Ovary (tissue), 9 donors: ENCODE results near the gene ATP5ME. TPM values are rescaled to one million over a fixed set of nuclear protein-coding genes. Genes with fewer than 3 reads are reported as not detected.

Source experiments
- DNase-seq, 5 donors: peaks; one replicate each; pipeline ENCODE4 v3.0.0-alpha.2; 2019 to 2020
- H3K27ac ChIP-seq, 2 donors: fragments of 200-600 bp; one replicate each; pipeline versions ENCODE4 v1.5.1 to v1.8.0; 2019 to 2022
- H3K27me3 ChIP-seq: fragments of 200-600 bp; one replicate; pipeline ENCODE4 v1.8.0; 2022
- H3K36me3 ChIP-seq: fragments of 200-600 bp; sonication (generic); one replicate; pipeline ENCODE4 v1.5.1; 2019
- H3K4me1 ChIP-seq: one replicate; pipeline ENCODE4 v1.8.1; 2013; ENCODE audit warnings: mild to moderate bottlenecking, moderate library complexity; ENCODE audit not compliant: insufficient read depth
- H3K4me3 ChIP-seq: fragments of 200-600 bp; sonication (generic); one replicate; pipeline ENCODE4 v1.5.1; 2017
- H3K9me3 ChIP-seq, 2 donors: fragments of 200-600 bp in 1 of 2; sonication (generic) in 1 of 2; one replicate each; pipeline versions ENCODE4 v1.5.1 to v1.8.1; 2013 to 2019; ENCODE audit warnings: mild to moderate bottlenecking in 1 of 2, moderate library complexity in 1 of 2
- EP300 ChIP-seq: sonication (generic); formaldehyde crosslinking; IDR thresholded peaks from one replicate; pipeline ENCODE4 v1.6.1; 2017; ENCODE audit warnings: antibody characterized with exemption
- POLR2A ChIP-seq: fragments of 450-650 bp; IDR thresholded peaks from one replicate; pipeline ENCODE4 v1.6.1; 2017; ENCODE audit warnings: antibody characterized with exemption, mild to moderate bottlenecking, moderate library complexity
- WGBS, 3 donors: extraction: QIAGEN DNeasy Blood & Tissue Kit in 1 of 3; methylation state at CpG; one replicate each; pipeline versions ENCODE4 v1.1.5 to v1.1.7; 2013 to 2017; 5-methylcytosine and 5-hydroxymethylcytosine counted together
- intact Hi-C, 4 donors: fragments of 100-400 bp; cut with DNase I; formaldehyde crosslinking; loops; one replicate each; pipeline versions ENCODE4 v1.11.0 to v1.15.1; 2022 to 2023
- polyA plus RNA-seq, 2 donors: library from polyadenylated mRNA; stranded (reverse); fragments of 200-250 nt in 1 of 2; fragments of 350-450 nt in 1 of 2; fragmentation: Illumina TruSeq in 1 of 2; extraction: RNeasy Lipid Tissue Mini Kit (QIAGEN cat#74804) in 1 of 2; gene quantifications; one replicate each; pipeline ENCODE4 v1.2.3, GENCODE V29; 2013 to 2014
- total RNA-seq, 7 donors: library from RNA; depleted of rRNA in 2 of 7; stranded (reverse); fragments of >200 nt in 2 of 7; fragmentation: NEBNext Ultra II Directional in 3 of 7; extraction: Animal tissue kit (Norgen Biotek cat#: 25700) in 3 of 7; gene quantifications; one replicate each; pipeline versions ENCODE4 v1.1.0 to v1.2.4, GENCODE V29; 2016 to 2023
- TF ChIP-seq, protein P1 (sequence below), 3 donors: fragments of 450-650 bp in 2 of 3; fragments of 200-600 bp in 1 of 3; IDR thresholded peaks; one replicate each; pipeline versions ENCODE4 v1.5.1 to v1.8.0; 2016 to 2022; ENCODE audit warnings: antibody characterized with exemption in 3 of 3, mild to moderate bottlenecking in 1 of 3
- donor health status: DM: no; HTN: no; CAD: no; lungs with moderate emphysema.
- donor health status: DM: no; HTN: no; CAD: no.
- donor health status: Bipolar disorder and iron deficiency.
- donor health status: DM: yes; HTN: yes; CAD: no.
- donor health status: DM: no; HTN: no; CAD: no.
- donor health status: DM: yes; HTN: yes; CAD: no.

Gene ATP5ME
- total and polyA plus RNA-seq, 9 donors = 180 to 359 (median 207) TPM

DNA sequence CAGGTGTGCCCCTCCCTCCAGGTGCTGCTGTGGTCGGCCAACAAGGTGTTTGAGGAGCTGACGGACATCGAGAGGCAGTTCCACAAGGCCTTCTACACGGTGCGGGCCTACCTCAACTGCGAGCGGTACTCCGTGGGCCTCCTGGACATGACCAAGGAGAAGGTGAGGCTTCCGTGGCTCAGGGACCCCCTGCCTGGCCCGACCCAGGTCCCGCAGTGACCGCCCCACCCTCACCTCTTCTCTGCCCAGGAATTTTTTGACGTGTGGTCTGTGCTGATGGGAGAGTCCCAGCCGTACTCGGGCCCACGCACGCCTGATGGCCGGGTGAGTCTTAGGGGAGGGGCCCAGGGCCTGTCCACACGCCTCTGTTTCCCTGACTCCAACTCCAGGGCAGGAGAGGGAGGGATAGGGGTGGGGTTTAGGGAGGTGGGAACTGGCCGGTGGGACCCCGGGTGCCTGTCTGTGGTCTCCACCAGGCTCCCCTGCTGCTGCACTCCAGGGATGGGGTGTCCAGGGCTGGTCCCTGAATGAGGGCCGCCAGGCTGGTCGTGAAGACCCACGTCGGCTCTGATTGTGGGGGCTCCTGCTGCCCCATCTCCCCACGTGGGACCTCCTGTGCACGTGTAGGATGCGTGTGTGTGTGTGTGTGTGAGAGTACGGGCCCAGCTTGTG lies 20.1 kb downstream of the ATP5ME start:
- no peaks in the 10 kb centered on the region for H3K4me1 ChIP-seq
- no peaks in the 10 kb centered on the region for H3K36me3 ChIP-seq
- intact Hi-C loops = no loop called here
- H3K9me3 ChIP-seq = no peaks in the 10 kb centered on the region
- TF ChIP-seq POLR2A (no peak), EP300 (no peak)
- TF ChIP-seq, protein P1, sequence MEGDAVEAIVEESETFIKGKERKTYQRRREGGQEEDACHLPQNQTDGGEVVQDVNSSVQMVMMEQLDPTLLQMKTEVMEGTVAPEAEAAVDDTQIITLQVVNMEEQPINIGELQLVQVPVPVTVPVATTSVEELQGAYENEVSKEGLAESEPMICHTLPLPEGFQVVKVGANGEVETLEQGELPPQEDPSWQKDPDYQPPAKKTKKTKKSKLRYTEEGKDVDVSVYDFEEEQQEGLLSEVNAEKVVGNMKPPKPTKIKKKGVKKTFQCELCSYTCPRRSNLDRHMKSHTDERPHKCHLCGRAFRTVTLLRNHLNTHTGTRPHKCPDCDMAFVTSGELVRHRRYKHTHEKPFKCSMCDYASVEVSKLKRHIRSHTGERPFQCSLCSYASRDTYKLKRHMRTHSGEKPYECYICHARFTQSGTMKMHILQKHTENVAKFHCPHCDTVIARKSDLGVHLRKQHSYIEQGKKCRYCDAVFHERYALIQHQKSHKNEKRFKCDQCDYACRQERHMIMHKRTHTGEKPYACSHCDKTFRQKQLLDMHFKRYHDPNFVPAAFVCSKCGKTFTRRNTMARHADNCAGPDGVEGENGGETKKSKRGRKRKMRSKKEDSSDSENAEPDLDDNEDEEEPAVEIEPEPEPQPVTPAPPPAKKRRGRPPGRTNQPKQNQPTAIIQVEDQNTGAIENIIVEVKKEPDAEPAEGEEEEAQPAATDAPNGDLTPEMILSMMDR (IDR thresholded peaks at IDR 0.05) = no peak
- H3K27ac ChIP-seq = no peak overlapping the region
- no peak for DNase-seq
- no peaks in the 10 kb centered on the region for H3K27me3 ChIP-seq
- 77 to 84% (median 84%) methylated on average over 28 to 29 of the region's 29 CpGs for WGBS, 3 donors
- H3K4me3 ChIP-seq = no peak overlapping the region

DNA sequence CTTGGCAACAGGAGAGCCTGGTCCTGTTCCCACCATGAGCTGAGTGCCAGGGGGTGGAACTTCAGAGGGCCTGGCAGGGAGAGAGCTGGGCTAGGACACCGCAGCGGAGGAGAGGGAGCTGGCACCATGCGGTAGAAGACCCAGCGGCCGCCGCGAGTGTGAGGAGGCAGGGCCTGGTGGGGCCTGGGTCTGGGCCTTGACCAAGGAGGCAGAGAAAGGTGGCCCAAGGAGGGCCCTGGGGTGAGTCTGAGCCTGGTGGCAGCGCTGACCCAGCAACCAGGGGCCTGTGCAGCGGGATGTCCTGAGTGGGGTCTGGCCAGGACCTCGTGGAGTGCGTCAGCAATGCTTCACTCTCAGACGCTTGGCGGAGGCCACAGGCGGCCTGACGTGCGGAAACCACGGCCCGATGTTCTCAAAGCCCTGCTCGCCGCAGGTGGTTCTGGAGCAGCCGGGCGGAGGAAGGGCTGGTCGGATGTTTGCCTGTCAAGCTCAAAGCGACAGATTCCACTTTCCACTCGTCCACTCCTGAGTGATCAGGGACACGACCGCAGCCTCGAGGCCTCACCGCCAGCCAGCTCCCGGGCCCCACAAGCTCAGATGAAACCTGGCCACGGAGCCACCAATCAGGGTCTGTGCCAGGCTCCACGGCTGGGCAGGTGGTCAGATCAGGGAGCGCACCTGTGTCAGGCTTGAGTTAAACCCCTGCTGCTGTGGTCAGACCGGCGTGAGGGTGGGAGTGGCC lies 20.8 kb downstream of the ATP5ME start:
- no peak overlapping the region for H3K4me3 ChIP-seq
- H3K4me1 ChIP-seq = no peaks in the 10 kb centered on the region
- TF ChIP-seq POLR2A (no peak), EP300 (no peak)
- TF ChIP-seq, protein P1 (IDR thresholded peaks at IDR 0.05) = no peak
- H3K27ac ChIP-seq = no peak overlapping the region
- no peak for DNase-seq
- intact Hi-C loops = no loop called here
- no peaks in the 10 kb centered on the region for H3K36me3 ChIP-seq
- H3K9me3 ChIP-seq = no peaks in the 10 kb centered on the region
- 86 to 91% (median 89%) methylated on average over 34 to 35 of the region's 35 CpGs for WGBS, 3 donors
- H3K27me3 ChIP-seq = no peaks in the 10 kb centered on the region

DNA sequence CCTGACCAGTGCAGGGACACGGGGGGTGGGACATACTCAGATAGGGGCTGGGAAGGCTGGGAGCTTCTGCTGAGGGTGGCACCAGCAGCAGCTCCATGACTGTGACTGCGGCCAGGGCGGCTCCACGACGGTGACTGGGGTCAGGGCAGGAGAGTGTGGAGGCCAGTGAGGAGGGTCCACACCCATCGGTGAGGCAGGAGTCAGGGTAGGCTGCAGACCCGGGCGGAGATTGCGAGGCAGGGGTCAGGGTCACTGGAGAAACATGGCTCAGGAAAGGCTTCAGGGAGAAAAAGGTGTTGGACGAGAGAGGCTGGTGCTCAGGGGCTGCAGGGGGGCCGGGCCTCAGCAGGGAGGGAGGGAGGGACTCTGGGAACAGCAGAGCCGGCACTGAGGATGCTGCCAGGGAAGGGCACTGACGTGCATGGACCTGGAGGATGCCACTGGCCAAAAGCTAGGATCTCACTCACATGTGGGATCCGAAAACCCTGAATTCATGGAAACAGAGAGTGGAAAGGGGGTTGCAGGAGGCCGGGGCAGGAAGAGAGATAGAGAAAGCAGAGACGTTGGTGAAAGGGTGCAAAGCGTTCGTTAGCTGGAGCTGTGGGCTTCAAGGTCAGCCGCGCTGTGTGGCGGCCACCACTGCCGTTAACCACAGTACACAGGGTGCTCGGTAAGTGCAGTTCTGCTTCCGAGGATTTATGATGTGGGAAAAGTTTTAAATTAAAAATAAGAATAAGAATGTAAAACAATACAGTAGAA lies 22.0 kb downstream of the ATP5ME start:
- TF ChIP-seq POLR2A (no peak), EP300 (no peak)
- TF ChIP-seq, protein P1 (IDR thresholded peaks at IDR 0.05) = no peak
- 19 to 32% (median 30%) methylated on average over 24 of the region's 24 CpGs for WGBS, 3 donors
- no peaks in the 10 kb centered on the region for H3K9me3 ChIP-seq
- no peaks in the 10 kb centered on the region for H3K36me3 ChIP-seq
- no peak overlapping the region for H3K27ac ChIP-seq
- no peak for DNase-seq
- H3K4me1 ChIP-seq = no peaks in the 10 kb centered on the region
- intact Hi-C loops = no loop called here
- no peak overlapping the region for H3K4me3 ChIP-seq
- no peaks in the 10 kb centered on the region for H3K27me3 ChIP-seq

DNA sequence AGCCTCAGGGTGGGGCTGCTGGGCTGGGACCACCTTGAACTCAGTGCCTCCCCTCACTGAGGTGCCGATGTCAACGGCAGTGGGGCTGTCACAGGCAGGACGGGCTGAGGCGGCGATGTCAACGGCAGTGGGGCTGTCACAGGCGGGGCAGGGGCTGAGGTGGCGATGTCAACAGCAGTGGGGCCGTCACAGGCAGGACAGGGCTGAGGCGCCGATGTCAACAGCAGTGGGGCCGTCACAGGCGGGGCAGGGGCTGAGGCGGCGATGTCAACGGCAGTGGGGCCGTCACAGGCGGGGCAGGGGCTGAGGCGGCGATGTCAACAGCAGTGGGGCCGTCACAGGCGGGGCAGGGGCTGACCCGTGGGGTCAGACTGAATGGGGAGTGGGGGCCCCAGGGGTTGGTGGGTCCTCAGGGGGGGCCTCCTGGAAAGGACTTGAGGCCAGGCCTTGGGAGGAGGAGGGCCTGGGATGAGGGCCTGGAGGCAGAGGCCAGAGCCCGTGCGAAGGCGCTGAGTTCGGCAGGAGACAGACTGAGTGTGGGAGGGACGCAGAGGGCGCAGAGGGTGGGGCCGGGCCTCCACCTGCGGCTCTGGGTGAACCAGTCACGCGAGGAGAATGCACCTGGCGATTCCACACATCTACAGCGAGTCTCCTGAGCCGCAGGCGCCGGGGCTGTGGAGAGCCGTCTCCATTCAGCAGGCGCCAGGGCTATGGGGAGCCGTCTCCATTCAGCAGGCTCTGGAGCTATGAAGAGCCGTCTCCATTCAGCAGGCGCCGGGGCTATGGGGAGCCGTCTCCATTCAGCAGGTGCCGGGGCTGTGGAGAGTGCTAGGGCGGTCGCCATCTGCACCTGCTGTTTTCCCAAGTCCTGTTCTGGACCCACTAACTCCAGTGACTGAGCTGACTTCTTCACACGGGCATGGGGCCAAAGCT lies 22.9 kb downstream of the ATP5ME start:
- TF ChIP-seq EP300 = no peak
- TF ChIP-seq, protein P1 (IDR thresholded peaks at IDR 0.05) = no peak
- TF ChIP-seq POLR2A = no peak
- WGBS, 3 donors = 19 to 49% (median 30%) methylated on average over 37 to 49 of the region's 49 CpGs
- Histone ChIP-seq H3K9me3 (no peaks in the 10 kb centered on the region), H3K4me3 (no peak overlapping the region), H3K36me3 (no peaks in the 10 kb centered on the region), H3K27ac (no peak overlapping the region), H3K4me1 (no peaks in the 10 kb centered on the region), H3K27me3 (no peaks in the 10 kb centered on the region)
- DNase-seq = no peak
- intact Hi-C loops = no loop called here
